ENCODE measurements around the gene SPACA6.
"Not testable (repeated sequence)": the region's sequence is repeated elsewhere in the genome, so short reads cannot be mapped to it uniquely, and the experiment has no call there.

SPACA6 gene, protein sequence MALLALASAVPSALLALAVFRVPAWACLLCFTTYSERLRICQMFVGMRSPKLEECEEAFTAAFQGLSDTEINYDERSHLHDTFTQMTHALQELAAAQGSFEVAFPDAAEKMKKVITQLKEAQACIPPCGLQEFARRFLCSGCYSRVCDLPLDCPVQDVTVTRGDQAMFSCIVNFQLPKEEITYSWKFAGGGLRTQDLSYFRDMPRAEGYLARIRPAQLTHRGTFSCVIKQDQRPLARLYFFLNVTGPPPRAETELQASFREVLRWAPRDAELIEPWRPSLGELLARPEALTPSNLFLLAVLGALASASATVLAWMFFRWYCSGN
- 2.9 to 3.5 reads per million in 2 donors for total RNA-seq

GRCh38 chr19:51693260-51693659, at the start of gene SPACA6:
SPACA6 (plus strand) TSS chr19:51693330; CDS start chr19:51693527, 197 bp downstream.
- DNase-seq = no peak

DNA sequence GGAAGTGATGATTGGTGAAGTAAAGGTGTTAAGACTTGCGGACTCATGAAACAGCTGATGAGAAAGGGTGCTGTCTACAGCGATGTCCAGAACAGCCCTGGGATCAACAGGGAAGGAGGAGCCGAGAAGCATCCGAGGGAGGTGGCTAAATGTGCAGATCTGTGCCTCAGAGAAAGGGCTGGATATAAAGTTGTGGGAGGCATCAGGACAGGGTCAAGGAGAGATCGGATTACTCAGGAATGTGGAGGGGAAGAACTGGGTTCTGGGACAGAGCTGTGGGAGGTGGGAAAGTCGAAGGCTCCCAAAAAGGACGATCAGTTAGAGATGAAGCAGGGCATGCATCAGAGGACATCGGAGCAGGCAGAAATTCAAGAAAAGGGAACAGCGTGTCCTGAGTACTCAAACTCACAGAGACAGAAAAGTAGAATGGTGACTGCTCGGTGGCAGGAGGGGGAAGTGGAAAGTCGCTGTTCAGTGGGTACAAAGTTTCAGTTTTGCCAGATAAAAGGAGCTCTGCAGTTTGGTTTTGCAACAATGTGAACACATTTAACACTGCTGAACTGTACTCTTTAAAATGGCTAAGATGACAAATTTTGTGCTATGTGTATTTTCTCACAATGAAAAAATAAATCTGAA, 48.4 kb upstream of the SPACA6 start:
- no peak for DNase-seq

DNA sequence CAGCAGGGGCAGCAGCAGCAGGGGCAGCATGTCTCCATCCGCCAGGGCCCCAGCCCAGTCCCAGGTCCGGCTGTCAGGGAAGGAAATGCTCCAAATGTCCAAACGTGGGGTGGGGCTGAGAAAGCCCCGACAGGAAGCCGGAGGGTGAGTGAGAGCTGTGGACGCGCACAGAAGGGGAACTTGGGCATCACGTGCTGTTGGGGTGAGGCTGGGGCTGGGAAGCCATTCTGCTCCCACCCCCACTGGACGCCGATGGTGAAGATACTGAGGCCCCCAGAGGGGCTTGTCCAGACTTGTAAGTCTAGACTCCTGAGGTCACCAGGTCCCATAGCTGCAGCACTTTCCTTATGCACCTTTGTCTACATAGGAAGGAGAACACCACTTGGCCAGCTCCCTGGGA, 46.4 kb upstream of the SPACA6 start, which contains the start of gene SIGLEC14:
TSS of gene SIGLEC14 (minus strand) at position 96 of the 400 bp plus-strand sequence. CDS start at position 30, 66 bp downstream.
- not testable (repeated sequence) for DNase-seq

GRCh38 chr19:51647318-51647717, 45.8 kb upstream of the SPACA6 start:
- no peak for DNase-seq

DNA sequence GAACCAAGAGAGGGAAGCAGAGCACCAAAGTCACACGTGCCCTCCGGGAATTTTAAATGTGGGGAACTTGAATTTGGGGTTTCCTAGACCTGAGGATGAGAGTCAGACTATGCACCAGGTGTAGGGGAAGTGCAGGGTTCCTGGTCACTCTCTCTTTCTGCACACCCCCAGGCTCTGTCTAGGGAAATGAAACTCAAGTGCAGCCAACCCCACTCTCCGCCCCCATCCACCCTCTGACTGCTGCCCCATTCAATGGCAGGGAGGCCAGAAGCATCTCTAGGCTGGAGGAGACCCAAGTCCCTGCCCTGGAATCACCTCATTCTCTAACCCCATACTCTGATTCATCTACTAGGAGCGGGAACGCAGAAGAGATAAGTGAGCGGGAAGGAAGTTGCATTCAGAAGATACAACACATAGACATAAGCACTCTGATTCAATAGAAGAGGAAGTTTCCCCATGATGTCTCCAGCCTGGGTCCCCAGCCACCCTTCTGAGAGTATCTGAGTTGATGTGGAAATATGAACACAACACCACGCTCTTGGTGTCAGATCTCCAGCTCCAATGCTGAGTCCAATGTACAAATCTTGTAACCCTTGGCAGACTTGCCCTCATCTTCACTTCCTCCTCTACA, 41.8 kb upstream of the SPACA6 start:
- DNase-seq = no peak

- no peak for DNase-seq
Observed at GRCh38 chr19:51652266-51652665, 40.9 kb upstream of the SPACA6 start.

- DNase-seq = no peak
Observed at GRCh38 chr19:51653162-51653561, 40.0 kb upstream of the SPACA6 start.

DNA sequence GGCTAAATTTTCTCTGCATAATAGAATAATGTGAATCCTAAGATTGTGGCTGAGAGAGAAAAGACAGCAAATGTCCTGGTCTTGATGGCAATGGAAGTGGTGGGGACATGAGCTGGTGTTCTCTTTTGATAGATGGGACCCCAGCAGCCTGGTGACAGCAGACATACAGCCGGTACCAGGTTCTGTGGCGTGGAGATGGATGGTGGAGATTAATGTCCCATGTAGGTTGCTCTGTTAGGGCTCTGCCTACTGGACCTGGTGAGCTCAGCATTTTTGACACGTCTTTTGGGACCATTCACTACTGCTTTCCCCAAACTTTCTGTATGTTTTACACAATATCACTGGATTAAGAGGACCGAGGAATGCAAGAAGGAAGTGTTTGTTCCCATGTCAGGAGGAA, 38.3 kb upstream of the SPACA6 start:
- no peak for DNase-seq

DNA sequence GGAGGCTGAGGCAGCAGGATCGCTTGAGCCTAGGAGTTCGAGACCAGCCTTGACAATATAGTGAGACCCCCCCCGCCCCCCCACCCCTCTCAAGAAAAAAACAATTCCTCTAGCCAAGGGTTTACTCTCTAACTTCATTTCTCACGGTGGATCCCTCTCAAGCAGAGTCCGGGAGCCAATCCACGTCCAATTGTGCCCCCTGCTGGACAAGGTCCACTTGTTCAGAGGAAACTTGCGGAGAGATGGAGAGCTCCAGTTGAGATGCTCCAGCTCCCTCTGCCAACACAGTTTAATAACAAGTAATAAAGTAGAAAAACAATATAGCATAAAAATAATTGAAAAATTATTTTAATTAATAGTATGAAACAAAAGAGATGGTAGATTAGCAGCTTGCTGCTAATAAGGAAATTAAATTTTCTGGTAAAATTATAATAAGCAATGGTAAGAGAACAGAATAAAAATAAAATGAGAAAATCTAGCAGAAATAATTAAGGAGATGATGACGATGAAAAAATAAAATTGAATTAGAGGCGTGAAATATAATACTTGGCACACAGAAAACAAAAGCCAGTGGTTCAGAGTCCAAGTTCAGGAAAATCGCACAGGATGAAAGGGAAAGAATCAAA, 32.0 kb upstream of the SPACA6 start:
- peak; percentile 45 for DNase-seq

GRCh38 chr19:51663650-51664049, 29.5 kb upstream of the SPACA6 start:
- no peak for DNase-seq

GRCh38 chr19:51664131-51664530, 29.0 kb upstream of the SPACA6 start:
- DNase-seq = no peak

GRCh38 chr19:51664997-51665396, 28.1 kb upstream of the SPACA6 start:
- DNase-seq = no peak

DNA sequence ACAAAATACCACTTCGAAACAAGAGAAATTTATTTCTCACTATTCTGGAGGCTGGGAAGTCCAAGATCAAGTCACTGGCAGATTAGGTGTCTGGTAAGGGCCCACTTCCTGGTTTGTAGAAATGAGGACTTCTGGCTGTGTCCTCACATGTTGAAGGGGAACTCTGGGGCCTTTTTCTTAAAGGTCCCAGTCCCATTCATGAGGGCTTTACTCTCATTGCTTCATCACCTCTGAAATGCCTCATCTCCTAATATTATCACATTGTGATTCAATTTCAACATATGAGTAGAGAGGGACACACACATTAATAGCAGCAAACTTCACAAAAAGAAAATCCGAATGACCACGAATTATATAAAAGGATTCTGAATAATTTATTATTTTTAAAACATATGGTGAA, 24.9 kb upstream of the SPACA6 start:
- DNase-seq = no peak

GRCh38 chr19:51675911-51676565, 17.1 kb upstream of the SPACA6 start:
- not testable (repeated sequence) for DNase-seq

DNA sequence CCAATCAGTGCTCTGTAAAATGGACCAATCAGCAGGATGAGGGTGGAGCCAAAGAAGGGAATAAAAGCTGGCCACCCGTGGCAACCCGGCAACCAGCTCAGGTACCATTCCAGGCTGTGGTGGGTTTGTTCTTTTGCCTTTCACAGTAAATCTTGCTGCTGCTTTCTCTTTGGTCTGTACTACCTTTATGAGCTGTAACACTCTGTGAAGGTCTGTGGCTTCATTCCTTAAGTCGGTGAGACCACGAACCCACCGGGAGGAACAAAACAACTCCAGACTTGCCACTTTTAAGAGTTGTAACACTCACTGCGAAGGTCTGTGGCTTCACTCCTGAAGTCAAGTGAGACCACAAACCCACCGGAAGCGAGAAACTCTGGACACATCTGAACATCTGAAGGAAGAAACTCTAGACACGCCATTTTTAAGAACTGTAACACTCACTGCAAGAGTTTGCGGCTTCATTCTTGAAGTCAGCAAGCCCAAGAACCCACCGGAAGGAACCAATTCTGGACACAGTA, 16.5 kb upstream of the SPACA6 start:
- DNase-seq = no peak

DNA sequence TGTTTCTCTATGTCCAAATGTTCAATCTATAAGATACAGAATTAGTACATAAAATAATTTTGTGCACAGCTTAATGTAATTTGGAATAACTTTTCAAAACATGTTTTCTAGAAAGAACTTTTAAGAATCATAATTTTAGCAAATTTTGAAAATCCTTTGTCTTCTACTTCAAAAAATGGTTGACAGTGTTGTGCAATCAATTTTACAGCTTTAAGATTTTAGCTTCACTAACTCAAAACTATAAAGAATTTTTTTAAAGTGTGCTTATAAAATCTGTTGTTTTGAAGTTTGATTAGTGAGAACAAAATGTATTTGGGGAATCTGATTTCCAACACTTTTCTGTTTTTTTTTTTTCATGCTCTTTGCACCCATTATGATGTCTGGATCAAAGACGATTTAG, 12.7 kb upstream of the SPACA6 start:
- DNase-seq = no peak

DNA sequence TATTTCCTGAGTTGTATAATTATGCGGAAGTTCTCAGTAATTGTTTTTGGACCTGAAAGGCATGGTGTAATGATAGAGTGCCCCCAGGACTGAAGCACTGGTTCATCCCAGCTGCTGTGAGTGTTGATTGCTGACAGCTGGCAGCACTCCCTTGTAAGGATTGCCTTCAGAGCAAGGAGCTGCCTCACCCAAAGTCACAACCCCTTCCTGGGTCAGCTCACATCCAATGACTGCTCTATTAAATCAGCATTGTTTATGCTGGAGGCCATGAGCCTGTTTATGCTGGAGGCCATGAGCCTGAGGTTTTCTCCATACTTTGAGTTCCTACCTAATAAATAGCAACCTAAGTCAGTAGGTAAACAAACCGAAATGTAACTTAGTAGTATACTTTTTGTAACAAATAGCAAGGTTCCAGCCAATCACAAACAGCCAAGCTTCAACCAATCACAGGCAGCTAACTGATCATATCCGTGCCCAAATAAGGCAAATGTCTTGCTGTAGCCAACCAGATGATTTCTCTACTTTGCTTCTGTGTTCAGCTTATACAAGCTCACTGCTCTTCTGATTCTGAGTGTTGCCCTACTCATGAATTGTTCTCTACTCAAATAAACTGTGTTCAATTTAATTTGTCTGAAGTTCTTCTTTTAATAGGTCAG, 11.7 kb upstream of the SPACA6 start:
- DNase-seq = no peak

- no peak for DNase-seq
Observed at GRCh38 chr19:51686171-51686570, 7.0 kb upstream of the SPACA6 start.

DNA sequence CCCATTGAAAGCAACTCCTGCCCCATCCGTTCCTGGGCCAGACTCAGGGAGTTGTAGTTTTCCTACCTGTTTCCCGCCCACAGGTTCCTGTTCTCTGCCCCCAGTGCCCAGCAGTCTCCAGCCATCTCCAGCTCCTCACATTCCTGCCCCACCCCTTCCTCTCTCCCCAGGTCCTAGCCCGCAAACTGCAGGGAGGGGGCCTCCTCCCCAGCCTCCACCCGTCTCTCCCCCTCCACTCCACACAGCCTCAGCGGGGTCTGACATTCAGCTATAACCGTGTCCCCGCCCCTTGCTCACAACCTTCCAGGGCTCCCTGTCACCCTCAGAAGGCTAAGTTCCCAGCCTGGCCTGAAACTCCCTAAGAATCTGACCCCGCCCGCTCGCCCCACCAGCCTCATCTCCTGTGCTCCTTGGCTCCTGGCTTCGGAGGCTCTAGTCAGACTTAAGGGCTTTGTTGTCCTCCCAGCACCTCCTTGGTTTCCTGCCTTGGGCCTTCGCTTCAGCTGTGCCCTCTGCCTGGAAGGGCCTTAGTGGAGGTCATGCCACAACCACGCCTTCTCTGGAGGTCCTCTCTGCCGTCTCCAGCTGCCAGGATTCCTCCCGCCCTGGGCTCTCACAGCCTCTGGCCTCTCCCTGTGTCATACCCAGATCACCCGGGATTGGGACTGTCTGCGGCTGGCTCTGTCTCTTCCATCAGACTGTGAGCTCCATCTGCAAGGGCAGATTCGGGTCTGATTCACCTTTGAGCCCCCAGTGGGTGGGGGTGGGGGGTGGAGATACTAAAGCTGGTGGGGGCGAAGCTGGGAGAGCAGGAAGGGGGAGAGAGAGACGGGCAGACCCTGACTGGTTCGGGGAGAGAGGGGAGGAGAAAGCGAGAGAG, 5.1 kb upstream of the SPACA6 start:
- DNase-seq = no peak

DNA sequence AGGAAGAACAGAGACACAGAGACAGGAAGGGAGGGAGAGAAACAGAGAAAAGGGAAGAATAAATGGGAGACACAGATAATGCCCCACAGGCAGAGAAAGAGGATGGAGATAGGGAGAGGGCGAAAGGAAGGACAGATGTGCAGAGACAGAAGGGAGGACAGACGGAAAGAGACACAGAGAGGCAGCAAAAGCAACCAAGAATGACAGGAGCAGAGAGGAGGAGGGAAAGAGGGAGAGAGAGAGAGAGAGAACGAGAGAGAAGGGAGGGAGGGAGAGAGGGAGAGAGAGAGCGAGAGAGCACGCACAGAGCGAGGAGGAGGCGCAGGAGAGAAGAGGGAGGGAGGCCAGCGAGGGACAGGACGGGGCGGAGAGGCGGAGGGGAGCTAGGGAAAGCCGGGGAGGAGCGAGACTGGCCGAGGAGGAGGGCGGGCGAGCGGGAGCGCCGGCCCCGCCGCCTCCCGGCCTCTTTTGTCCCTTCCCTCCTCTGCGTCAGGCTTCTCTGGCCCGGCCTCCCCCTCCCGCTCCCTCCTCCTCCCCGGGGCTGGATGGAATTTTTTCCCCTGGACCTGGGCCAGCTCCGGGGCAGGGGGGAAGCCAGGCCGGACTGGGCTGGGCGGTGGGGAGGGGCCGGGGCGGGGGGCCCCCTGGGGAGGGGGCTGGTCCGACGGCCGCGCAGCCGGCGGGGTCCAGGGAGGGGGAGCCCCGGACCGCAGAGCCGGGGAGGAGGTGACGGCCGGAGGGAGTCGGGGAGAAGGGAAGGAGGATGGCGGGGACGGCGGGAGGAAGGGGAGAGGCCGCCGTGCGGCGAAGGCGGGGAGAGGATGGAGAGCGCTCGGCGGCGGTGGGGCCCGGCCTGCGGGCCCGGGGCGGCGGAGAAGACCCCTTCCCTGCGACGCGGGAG, 4.2 kb upstream of the SPACA6 start:
- DNase-seq = no peak
